RWPE1 (cell line): ENCODE results near the gene FAM76B.
A peak's percentile ranks its signal among the peaks of the same experiment; 100 is the strongest.

Source experiments
- CTCF ChIA-PET: fragments of 350-600 bp; sonication (Branson Sonifier 250); formaldehyde crosslinking; extraction: SDS; loops from one replicate; lab custom pipeline; 2021; lab: Yijun Ruan, JAX
- POLR2A ChIA-PET: fragments of 400-600 bp; formaldehyde crosslinking; extraction: SDS; loops from one replicate; lab custom pipeline; 2020; ENCODE audit warnings: antibody characterized with exemption; ENCODE audit not compliant: low non-redundant PET; lab: Yijun Ruan, JAX
- DNase-seq: peaks from one replicate; pipeline ENCODE4 v3.0.0; 2012; ENCODE audit warnings: low spot score
- H3K27ac ChIP-seq: fragments of 450-650 bp; 2 replicates; pipeline ENCODE4 v1.5.1; 2017
- TF ChIP-seq, protein P1 (sequence below): fragments of 450-650 bp; conservative IDR thresholded peaks from 2 replicates; pipeline ENCODE4 v1.5.1; 2017; ENCODE audit warnings: low read depth, mild to moderate bottlenecking

Gene FAM76B

DNA sequence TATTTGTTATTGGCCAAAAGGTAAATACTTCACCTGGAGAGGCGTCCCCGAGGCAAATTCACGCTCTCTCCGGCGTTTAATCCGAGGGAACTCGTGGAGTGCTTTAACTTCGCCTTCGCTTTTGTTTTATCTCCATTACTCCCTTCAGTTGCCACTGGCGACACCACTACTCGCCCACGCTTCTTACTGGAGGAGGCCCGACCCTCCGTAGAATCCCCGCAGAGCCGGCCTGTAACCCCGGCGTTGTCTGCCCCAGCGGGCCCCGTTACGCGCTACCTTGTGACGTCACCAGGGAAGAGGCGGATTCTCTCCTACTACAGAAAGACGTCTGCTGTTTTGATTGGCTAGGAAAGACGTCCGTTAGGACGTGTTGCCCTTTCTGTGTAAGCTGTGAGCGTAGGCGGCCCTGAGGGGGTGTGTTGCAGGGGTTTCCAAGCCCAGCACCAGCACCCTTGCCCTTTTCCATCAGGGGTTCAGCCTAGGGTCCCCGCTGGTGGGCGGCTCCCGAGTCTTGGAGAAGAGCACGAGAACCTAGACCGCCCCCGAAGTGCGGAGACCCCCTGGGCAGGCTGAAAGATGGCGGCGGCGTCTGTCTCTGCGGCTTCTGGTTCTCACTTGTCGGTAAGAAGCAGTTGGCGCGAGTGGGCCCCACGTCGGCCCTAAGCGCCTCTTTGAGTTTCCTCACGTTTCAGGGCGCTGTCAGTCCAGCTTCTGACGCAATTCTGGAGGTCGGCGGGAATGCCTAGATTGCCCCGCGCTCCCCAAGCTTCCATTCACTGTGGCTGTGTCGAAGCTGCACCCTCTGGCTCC is 746 bp upstream of the FAM76B start, which contains the start of gene CEP57:
TSS of gene CEP57 (plus strand) at position 376 of the 810 bp plus-strand sequence. CDS start at position 577, 201 bp downstream.
- TF ChIP-seq, protein P1, sequence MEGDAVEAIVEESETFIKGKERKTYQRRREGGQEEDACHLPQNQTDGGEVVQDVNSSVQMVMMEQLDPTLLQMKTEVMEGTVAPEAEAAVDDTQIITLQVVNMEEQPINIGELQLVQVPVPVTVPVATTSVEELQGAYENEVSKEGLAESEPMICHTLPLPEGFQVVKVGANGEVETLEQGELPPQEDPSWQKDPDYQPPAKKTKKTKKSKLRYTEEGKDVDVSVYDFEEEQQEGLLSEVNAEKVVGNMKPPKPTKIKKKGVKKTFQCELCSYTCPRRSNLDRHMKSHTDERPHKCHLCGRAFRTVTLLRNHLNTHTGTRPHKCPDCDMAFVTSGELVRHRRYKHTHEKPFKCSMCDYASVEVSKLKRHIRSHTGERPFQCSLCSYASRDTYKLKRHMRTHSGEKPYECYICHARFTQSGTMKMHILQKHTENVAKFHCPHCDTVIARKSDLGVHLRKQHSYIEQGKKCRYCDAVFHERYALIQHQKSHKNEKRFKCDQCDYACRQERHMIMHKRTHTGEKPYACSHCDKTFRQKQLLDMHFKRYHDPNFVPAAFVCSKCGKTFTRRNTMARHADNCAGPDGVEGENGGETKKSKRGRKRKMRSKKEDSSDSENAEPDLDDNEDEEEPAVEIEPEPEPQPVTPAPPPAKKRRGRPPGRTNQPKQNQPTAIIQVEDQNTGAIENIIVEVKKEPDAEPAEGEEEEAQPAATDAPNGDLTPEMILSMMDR, result no peak
- DNase-seq, result peak; percentile 96
- CTCF ChIA-PET, result interaction anchor here (0.6 to 0.8 kb wide), 4 partner anchors 12 to 611 kb away, joined by 3 read pairs; no protein-coding TSS in a partner anchor

DNA sequence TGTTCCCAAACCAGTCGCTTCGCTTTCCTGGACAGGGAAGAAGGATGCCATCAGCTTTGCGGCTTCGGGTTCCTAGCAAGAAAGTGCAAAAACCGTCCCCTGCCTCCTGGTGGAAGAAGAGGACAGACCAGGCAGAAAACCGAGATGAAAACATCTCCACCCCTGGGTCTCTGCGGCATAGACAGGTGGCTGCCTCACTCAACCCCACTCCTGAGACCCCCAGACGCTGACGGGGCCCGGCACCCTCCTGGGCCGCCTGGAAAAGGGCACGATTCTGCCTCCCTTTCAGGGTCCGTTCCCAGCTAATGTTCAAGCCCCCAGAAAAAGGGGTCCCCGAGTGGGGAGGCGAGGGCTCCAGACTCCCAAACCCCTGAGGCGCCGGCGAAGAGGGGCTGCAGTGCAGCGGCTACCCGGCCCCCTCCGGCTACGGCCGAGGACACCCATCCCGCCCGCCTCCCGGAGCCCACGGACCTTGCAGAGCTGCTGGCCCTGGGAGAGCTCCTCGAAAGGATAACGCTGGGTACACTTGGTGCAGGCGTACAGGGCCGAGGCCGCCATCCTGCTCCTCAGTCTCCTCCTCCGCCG is 569 bp downstream of the FAM76B start:
- DNase-seq, result peak; percentile 13
- ChIA-PET CTCF (interaction anchor here (0.6 kb wide), 3 partner anchors 16 to 534 kb away, joined by 3 to 5 read pairs (median 3); no protein-coding TSS in a partner anchor), POLR2A (interaction anchor here (0.6 to 0.7 kb wide), 2 partner anchors 31 to 56 kb away, joined by 3 read pairs; no protein-coding TSS in a partner anchor)
- H3K27ac ChIP-seq, result peak overlapping the region; percentile 95
- TF ChIP-seq, protein P1, result no peak

More for the DNA sequence above, 746 bp upstream of the FAM76B start, which contains the start of gene CEP57:
- H3K27ac ChIP-seq, result peak within 1 kb of the TSS; percentile 95
- POLR2A ChIA-PET, result no interaction called here

- CTCF ChIA-PET, result no interaction called here
- no peak overlapping the region for H3K27ac ChIP-seq
- POLR2A ChIA-PET, result no interaction called here
- TF ChIP-seq, protein P1, result no peak
- no peak for DNase-seq
These were observed 9.0 kb downstream of the FAM76B start for GRCh38 chr11:95780544-95780943.

DNA sequence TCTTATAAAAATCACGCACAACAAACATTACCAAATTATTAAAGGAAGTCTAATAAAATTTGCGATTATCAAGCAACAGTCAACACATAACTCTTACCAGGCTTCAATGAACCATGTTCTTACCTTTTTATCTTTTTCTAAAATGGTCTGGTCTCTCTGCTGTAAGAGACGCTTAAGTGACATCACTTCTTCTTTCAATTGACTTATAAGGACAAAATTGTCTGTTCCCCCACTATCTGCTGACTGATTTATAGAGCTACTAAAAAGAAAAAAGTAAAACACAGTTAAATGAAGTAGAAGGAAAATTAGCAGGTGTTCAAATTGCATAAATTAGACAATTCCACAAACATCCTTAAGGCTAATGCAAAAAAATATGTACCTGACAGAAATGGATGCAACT is 10.9 kb downstream of the FAM76B start:
- no peak for DNase-seq
- TF ChIP-seq, protein P1, result no peak
- ChIA-PET CTCF (interaction anchor here (0.7 kb wide), 1 partner anchor 11 kb away, joined by 3 read pairs; no protein-coding TSS in a partner anchor), POLR2A (no interaction called here)
- H3K27ac ChIP-seq, result no peak overlapping the region

GRCh38 chr11:95776859-95777258 is 12.7 kb downstream of the FAM76B start:
- CTCF ChIA-PET, result no interaction called here
- H3K27ac ChIP-seq, result no peak overlapping the region
- POLR2A ChIA-PET, result no interaction called here
- TF ChIP-seq, protein P1, result no peak
- no peak for DNase-seq

GRCh38 chr11:95768521-95768920 is 21.1 kb downstream of the FAM76B start:
- DNase-seq, result no peak
- TF ChIP-seq, protein P1, result no peak
- H3K27ac ChIP-seq, result no peak overlapping the region
- CTCF ChIA-PET, result no interaction called here
- POLR2A ChIA-PET, result no interaction called here
